Ascending aorta (tissue), 2 donors: Measurements from ENCODE around the gene SNX4. TPM values are rescaled to one million over a fixed set of nuclear protein-coding genes. Genes with fewer than 3 reads are reported as not detected.
"Not testable (repeated sequence)": the region's sequence is repeated elsewhere in the genome, so short reads cannot be mapped to it uniquely, and the experiment has no call there.

ENCODE experiments used
- DNase-seq, 2 donors: peaks; one replicate each; pipeline ENCODE4 v3.0.0-alpha.2; 2019; ENCODE audit warnings: low spot score in 2 of 2
- H3K27ac ChIP-seq, 2 donors: fragments of 200-600 bp; sonication (generic); one replicate each; pipeline ENCODE4 v1.5.1; 2016 to 2017; ENCODE audit warnings: mild to moderate bottlenecking in 1 of 2
- H3K27me3 ChIP-seq: fragments of 200-600 bp; sonication (generic); one replicate; pipeline ENCODE4 v1.5.1; 2017
- H3K36me3 ChIP-seq, 2 donors: fragments of 200-600 bp; sonication (generic); one replicate each; pipeline ENCODE4 v1.5.1; 2016
- H3K4me1 ChIP-seq, 2 donors: fragments of 200-600 bp; sonication (generic); one replicate each; pipeline ENCODE4 v1.5.1; 2016 to 2017; ENCODE audit warnings: mild to moderate bottlenecking in 1 of 2
- H3K4me3 ChIP-seq, 2 donors: fragments of 200-600 bp; sonication (generic); one replicate each; pipeline ENCODE4 v1.5.1; 2016 to 2017; ENCODE audit warnings: mild to moderate bottlenecking in 1 of 2
- H3K9me3 ChIP-seq, 2 donors: fragments of 200-600 bp; sonication (generic); one replicate each; pipeline ENCODE4 v1.5.1; 2016
- CTCF ChIP-seq, 3 experiments: fragments of 200-600 bp in 2 of 3; fragments of 450-650 bp in 1 of 3; sonication (generic) in 2 of 3; IDR thresholded peaks; one replicate each; pipeline ENCODE4 v1.5.1; 2016 to 2019; ENCODE audit warnings: antibody characterized with exemption in 3 of 3, mild to moderate bottlenecking in 1 of 3, moderate library complexity in 1 of 3
- intact Hi-C: fragments of 100-400 bp; cut with DNase I; formaldehyde crosslinking; loops from one replicate; pipeline ENCODE4 v1.15.1; 2023
- total RNA-seq: library from RNA; depleted of rRNA; stranded (reverse); fragments of >200 nt; gene quantifications from one replicate; pipeline ENCODE4 v1.1.0, GENCODE V29; 2016

Gene SNX4
- total RNA-seq, 1 donor from 2014 or later, result 20.8 TPM

DNA sequence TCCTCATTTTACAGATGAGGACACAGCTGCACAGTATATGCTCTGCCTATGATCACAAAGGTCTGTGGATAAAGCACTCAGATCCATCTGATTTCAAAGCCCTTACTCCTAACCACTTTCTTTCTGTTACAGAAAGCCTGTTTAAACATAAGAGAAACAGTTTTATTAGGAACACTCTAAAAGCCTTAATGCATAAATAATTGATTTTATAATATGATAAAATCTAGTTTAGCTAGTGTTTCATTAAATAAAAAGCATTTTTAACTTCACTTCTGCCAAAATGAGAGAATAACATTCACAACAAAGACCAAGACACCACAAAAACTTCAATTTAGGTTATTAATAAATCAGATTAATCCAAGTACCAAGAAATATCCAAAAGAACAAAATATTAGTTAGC is 21.4 kb downstream of the SNX4 start:
- no peak overlapping the region for H3K4me3 ChIP-seq
- H3K36me3 ChIP-seq, result peaks cover 30 to 46% of the 10 kb centered on the region in 2 donors
- H3K27me3 ChIP-seq, result no peaks in the 10 kb centered on the region
- no peaks in the 10 kb centered on the region for H3K4me1 ChIP-seq
- intact Hi-C loops, result no loop called here
- DNase-seq, result no peak
- TF ChIP-seq CTCF (IDR thresholded peaks at IDR 0.05), result no peak
- no peaks in the 10 kb centered on the region for H3K9me3 ChIP-seq
- H3K27ac ChIP-seq, result no peak overlapping the region

GRCh38 chr3:125496701-125497100 is 23.3 kb downstream of the SNX4 start:
- intact Hi-C loops, result no loop called here
- Histone ChIP-seq H3K36me3 (peaks cover 24 to 52% of the 10 kb centered on the region in 2 donors), H3K4me1 (no peaks in the 10 kb centered on the region), H3K9me3 (no peaks in the 10 kb centered on the region), H3K27ac (no peak overlapping the region), H3K27me3 (no peaks in the 10 kb centered on the region), H3K4me3 (no peak overlapping the region)
- TF ChIP-seq CTCF (IDR thresholded peaks at IDR 0.05), result no peak
- no peak for DNase-seq

- Histone ChIP-seq H3K4me3 (no peak overlapping the region), H3K36me3 (peaks cover 24 to 26% of the 10 kb centered on the region in 2 donors), H3K27ac (no peak overlapping the region), H3K4me1 (no peaks in the 10 kb centered on the region), H3K9me3 (no peaks in the 10 kb centered on the region), H3K27me3 (no peaks in the 10 kb centered on the region)
- intact Hi-C loops, result no loop called here
- no peak for DNase-seq
- TF ChIP-seq CTCF (IDR thresholded peaks at IDR 0.05), result no peak
Observed at GRCh38 chr3:125482406-125482805, 37.6 kb downstream of the SNX4 start.

DNA sequence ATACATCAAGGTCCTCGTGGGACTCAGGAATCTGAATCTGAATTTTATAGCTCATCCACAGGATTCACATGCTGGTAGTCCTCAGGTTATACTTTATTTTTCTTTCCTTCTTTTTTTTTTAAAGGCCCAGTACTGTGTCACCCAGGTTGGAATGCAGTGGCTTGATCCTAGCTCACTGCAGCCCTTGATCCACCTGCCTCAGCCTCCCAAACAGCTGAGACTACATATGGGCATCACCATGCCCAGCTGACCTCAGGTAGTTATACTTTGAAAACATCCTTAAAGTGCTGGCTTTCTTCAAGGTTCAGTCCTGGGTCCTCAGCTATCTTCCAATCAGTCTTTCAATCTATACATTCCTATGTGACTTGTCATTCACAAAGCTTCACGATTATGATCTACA is 38.2 kb downstream of the SNX4 start:
- intact Hi-C loops, result no loop called here
- no peak overlapping the region for H3K27ac ChIP-seq
- no peak for DNase-seq
- TF ChIP-seq CTCF (IDR thresholded peaks at IDR 0.05), result no peak
- no peaks in the 10 kb centered on the region for H3K4me1 ChIP-seq
- H3K27me3 ChIP-seq, result no peaks in the 10 kb centered on the region
- no peak overlapping the region for H3K4me3 ChIP-seq
- H3K36me3 ChIP-seq, result peaks cover 25 to 28% of the 10 kb centered on the region in 2 donors
- no peaks in the 10 kb centered on the region for H3K9me3 ChIP-seq

GRCh38 chr3:125481375-125481759 is 38.6 kb downstream of the SNX4 start:
- H3K27me3 ChIP-seq, DNase-seq, H3K4me3 ChIP-seq, H3K27ac ChIP-seq, H3K9me3 ChIP-seq, intact Hi-C loops, H3K4me1 ChIP-seq: not testable (repeated sequence)
- peaks cover 28 to 29% of the 10 kb centered on the region in 2 donors for H3K36me3 ChIP-seq

- Histone ChIP-seq H3K4me3 (no peak overlapping the region), H3K27ac (no peak overlapping the region)
Observed at GRCh38 chr3:125480656-125481374, 39.2 kb downstream of the SNX4 start.

More at GRCh38 chr3:125480656-125481374, 39.2 kb downstream of the SNX4 start:
- no peaks in the 10 kb centered on the region for H3K27me3 ChIP-seq
- no peaks in the 10 kb centered on the region for H3K4me1 ChIP-seq
- no peaks in the 10 kb centered on the region for H3K9me3 ChIP-seq
- intact Hi-C loops, result no loop called here
- peaks cover 29 to 32% of the 10 kb centered on the region in 2 donors for H3K36me3 ChIP-seq
- DNase-seq, result no peak
- no peak for TF ChIP-seq CTCF (IDR thresholded peaks at IDR 0.05)
